Left ventricle myocardium inferior (tissue), 1 donor: ENCODE measurements around the gene NHP2. TPM values are rescaled to one million over a fixed set of nuclear protein-coding genes. Genes with fewer than 3 reads are reported as not detected.
A peak's percentile ranks its signal among the peaks of the same experiment; 100 is the strongest.

Experiments used
- DNase-seq: peaks from one replicate; pipeline ENCODE4 v3.0.0-alpha.2; 2020
- H3K27ac ChIP-seq: fragments of 200-600 bp; replicated peaks from 2 replicates; pipeline ENCODE4 v1.8.0; 2021
- H3K27me3 ChIP-seq: fragments of 200-600 bp; 2 replicates; pipeline ENCODE4 v1.8.0; 2021; ENCODE audit warnings: low read depth
- H3K36me3 ChIP-seq: fragments of 200-600 bp; 2 replicates; pipeline ENCODE4 v1.8.0; 2021
- H3K4me1 ChIP-seq: fragments of 200-600 bp; 2 replicates; pipeline ENCODE4 v1.8.0; 2021
- H3K4me3 ChIP-seq: fragments of 200-600 bp; 2 replicates; pipeline ENCODE4 v1.8.0; 2021; ENCODE audit warnings: mild to moderate bottlenecking, moderate library complexity
- H3K9me3 ChIP-seq: fragments of 200-600 bp; replicated peaks from 2 replicates; pipeline ENCODE4 v1.8.0; 2021
- intact Hi-C: fragments of 100-400 bp; cut with micrococcal nuclease; formaldehyde crosslinking; loops from one replicate; pipeline ENCODE4 v1.11.0; 2022
- total RNA-seq: library from RNA; stranded (reverse); fragmentation: NEBNext Ultra II Directional; extraction: Animal tissue kit (Norgen Biotek cat#: 25700); gene quantifications from one replicate; pipeline ENCODE4 v1.2.1, GENCODE V29; 2021
- TF ChIP-seq, protein P1 (sequence below): fragments of 200-600 bp; IDR thresholded peaks from 2 replicates; pipeline ENCODE4 v1.8.0; 2021; ENCODE audit warnings: antibody characterized with exemption, mild to moderate bottlenecking, borderline replicate concordance
- donor health status: DM: no; HTN: yes; CAD: no; lungs with severe emphysema.

Gene NHP2
- total RNA-seq, 1 donor from 2014 or later: 78.1 TPM

GRCh38 chr5:178147406-178147805, 6.3 kb downstream of the NHP2 start:
- TF ChIP-seq, protein P1, sequence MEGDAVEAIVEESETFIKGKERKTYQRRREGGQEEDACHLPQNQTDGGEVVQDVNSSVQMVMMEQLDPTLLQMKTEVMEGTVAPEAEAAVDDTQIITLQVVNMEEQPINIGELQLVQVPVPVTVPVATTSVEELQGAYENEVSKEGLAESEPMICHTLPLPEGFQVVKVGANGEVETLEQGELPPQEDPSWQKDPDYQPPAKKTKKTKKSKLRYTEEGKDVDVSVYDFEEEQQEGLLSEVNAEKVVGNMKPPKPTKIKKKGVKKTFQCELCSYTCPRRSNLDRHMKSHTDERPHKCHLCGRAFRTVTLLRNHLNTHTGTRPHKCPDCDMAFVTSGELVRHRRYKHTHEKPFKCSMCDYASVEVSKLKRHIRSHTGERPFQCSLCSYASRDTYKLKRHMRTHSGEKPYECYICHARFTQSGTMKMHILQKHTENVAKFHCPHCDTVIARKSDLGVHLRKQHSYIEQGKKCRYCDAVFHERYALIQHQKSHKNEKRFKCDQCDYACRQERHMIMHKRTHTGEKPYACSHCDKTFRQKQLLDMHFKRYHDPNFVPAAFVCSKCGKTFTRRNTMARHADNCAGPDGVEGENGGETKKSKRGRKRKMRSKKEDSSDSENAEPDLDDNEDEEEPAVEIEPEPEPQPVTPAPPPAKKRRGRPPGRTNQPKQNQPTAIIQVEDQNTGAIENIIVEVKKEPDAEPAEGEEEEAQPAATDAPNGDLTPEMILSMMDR: no peak
- H3K9me3 ChIP-seq: no peaks in the 10 kb centered on the region
- peaks cover 19% of the 10 kb centered on the region for H3K4me1 ChIP-seq
- H3K27me3 ChIP-seq: no peaks in the 10 kb centered on the region
- no peak for DNase-seq
- intact Hi-C loops: no loop called here
- H3K4me3 ChIP-seq: no peak overlapping the region
- no peak overlapping the region for H3K27ac ChIP-seq
- peaks cover 89% of the 10 kb centered on the region for H3K36me3 ChIP-seq

GRCh38 chr5:178145965-178146820, 7.5 kb downstream of the NHP2 start:
- Histone ChIP-seq H3K9me3 (no peaks in the 10 kb centered on the region), H3K4me3 (no peak overlapping the region), H3K36me3 (peaks cover 100% of the 10 kb centered on the region), H3K4me1 (peaks cover 6% of the 10 kb centered on the region), H3K27me3 (no peaks in the 10 kb centered on the region), H3K27ac (no peak overlapping the region)
- TF ChIP-seq, protein P1: peak; percentile 76
- intact Hi-C loops: no loop called here
- DNase-seq: peak; percentile 39

- Histone ChIP-seq H3K27me3 (no peaks in the 10 kb centered on the region), H3K9me3 (no peaks in the 10 kb centered on the region), H3K4me3 (no peak overlapping the region), H3K27ac (no peak overlapping the region), H3K4me1 (peaks cover 4% of the 10 kb centered on the region), H3K36me3 (peaks cover 96% of the 10 kb centered on the region)
- DNase-seq: peak; percentile 77
- TF ChIP-seq, protein P1: no peak
- intact Hi-C loops: no loop called here
These were observed 9.8 kb downstream of the NHP2 start for GRCh38 chr5:178143901-178144300.

DNA sequence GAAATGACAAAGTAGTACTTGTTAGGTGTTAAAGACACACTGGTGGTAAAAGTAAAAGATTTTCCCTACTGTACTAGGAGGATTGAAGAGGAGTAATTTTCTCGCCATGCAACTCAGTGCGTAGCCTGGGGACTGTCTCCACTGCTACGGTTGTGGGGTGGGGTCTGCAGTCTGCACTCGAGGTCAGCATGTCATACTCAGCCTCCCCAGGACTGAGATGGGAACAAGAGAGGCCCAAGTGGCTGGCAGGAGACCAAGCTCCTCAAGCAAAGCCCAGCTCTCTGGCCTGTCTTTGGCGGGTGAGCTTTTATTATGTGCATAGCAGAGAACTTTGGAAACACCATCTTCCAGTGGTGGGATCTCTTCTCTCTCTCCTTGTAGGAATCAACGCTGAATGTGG, 10.4 kb downstream of the NHP2 start:
- Histone ChIP-seq H3K27me3 (no peaks in the 10 kb centered on the region), H3K27ac (no peak overlapping the region)

DNA sequence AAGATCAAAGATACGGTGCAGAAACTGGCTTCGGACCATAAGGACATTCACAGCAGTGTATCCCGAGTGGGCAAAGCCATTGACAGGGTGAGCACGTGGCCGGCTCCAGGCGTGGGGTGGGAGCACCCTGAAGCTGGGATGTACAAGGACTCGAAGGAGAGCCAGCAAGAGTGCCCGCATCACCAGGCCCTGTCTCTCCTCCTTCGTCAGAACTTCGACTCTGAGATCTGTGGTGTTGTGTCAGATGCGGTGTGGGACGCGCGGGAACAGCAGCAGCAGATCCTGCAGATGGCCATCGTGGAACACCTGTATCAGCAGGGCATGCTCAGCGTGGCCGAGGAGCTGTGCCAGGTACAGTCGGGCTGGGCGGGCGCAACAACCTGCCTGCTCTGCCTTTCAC, 11.0 kb downstream of the NHP2 start:
- H3K4me3 ChIP-seq: no peak overlapping the region
- TF ChIP-seq, protein P1: no peak
- H3K36me3 ChIP-seq: peaks cover 92% of the 10 kb centered on the region
- DNase-seq: no peak
- intact Hi-C loops: no loop called here
- H3K27ac ChIP-seq: no peak overlapping the region
- no peaks in the 10 kb centered on the region for H3K27me3 ChIP-seq
- H3K9me3 ChIP-seq: no peaks in the 10 kb centered on the region
- H3K4me1 ChIP-seq: peaks cover 4% of the 10 kb centered on the region

More for the DNA sequence above, 10.4 kb downstream of the NHP2 start:
- H3K4me3 ChIP-seq: no peak overlapping the region
- no peaks in the 10 kb centered on the region for H3K9me3 ChIP-seq
- peaks cover 93% of the 10 kb centered on the region for H3K36me3 ChIP-seq
- peaks cover 4% of the 10 kb centered on the region for H3K4me1 ChIP-seq
- intact Hi-C loops: no loop called here
- TF ChIP-seq, protein P1: no peak
- no peak for DNase-seq
